ENCODE data around the gene ACAA1. TPM values are rescaled to one million over a fixed set of nuclear protein-coding genes. Genes with fewer than 3 reads are reported as not detected.

ACAA1 gene
- 68.7 and 71.6 TPM in 2 replicates for total RNA-seq

DNA sequence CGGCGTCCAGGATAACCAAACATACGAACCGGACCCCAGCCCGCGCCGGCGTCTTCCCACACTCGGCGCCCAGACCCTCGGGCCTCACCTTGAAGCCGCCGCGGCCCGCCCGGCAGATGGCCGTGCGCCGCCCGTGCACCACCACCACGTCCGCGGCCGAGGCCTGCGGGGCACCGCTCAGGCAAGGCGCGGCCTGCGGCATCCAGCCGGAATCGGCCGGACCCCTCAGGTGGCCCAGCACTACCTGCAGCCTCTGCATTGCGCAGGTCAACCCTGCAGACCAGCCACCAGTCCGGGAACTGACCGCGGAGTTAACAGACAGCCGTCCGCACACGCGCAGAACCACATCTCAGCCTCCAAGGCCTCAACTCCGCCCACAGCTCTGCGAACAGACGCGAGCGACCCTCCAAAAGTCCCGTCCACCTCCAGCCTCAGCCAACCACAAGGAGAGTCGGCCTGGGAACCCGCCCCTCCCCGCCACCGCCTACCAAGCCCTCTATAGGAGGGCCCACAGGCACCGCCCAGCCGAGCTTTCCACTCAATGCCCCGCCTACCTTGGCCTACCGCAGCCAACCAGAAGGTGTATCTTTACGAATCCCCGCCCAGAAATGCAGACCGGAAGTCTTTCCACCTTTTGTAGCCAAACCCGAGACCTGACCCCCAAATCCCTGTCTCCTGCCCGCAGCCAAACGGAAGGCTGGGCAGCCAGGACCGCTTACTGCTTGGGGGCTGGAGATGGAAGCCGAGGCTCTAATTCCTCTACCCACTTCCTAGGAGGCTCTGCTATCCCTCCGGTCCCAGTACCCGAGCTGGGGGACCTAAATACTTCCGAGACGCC, at the start of gene ACAA1:
ACAA1 (minus strand) TSS at position 351 of the 838 bp plus-strand sequence; CDS start at position 259, 92 bp downstream.
- Mint-ChIP-seq H3K27me3 (no peaks in the 10 kb centered on the region), H3K4me3 (peak within 1 kb of the TSS; percentile 90), H3K9me3 (no peaks in the 10 kb centered on the region), H3K4me1 (peaks cover 64% of the 10 kb centered on the region), H3K36me3 (ENCODE audit: low read depth) (peaks cover 42% of the 10 kb centered on the region), H3K27ac (peak within 1 kb of the TSS; percentile 99)
- peak; percentile 99 for DNase-seq
- intact Hi-C loops (cut with micrococcal nuclease): loop anchor here (1.0 to 5.0 kb wide), 8 partner anchors 14 to 1144 kb away; partner anchors contain the start of genes ACVR2B, EPM2AIP1, EXOG and MLH1

- Mint-ChIP-seq H3K27ac (no peak overlapping the region), H3K36me3 (ENCODE audit: low read depth) (peaks cover 26% of the 10 kb centered on the region), H3K4me1 (peaks cover 35% of the 10 kb centered on the region)
Measured at GRCh38 chr3:38177181-38177580, 40.3 kb upstream of the ACAA1 start.

DNA sequence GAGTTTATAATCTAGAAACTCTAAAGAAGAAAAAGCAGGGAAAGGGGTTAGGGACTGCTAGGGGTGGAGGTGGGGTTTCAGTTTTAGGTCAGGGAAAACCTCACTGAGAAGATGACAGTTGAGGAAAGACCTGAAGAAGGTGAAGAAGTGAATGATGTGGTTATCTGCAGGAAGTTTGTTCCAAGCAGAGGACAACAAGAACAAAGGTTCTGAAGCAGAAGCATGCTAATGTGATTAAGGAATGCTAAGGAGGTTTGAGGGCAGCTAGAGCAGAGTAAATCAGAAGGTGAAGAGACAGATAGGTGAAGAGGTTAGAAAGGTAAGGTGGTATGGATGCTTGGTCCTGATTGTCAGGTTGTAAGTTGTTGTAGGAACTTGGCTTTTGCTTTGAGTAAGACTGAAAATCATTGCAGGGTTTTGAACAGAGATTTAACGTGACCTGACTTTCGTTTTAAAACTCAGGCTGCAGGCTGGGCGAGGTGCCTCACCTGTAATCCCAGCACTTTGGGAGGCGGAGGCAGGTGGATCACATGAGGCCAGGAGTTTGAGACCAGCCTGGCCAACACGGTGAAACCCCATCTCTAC, 37.0 kb upstream of the ACAA1 start:
- DNase-seq: peak; percentile 61
- Mint-ChIP-seq H3K4me3 (peak overlapping the region; percentile 28), H3K4me1 (peaks cover 52% of the 10 kb centered on the region), H3K27me3 (no peaks in the 10 kb centered on the region), H3K36me3 (ENCODE audit: low read depth) (peaks cover 21% of the 10 kb centered on the region), H3K9me3 (no peaks in the 10 kb centered on the region), H3K27ac (no peak overlapping the region)
- intact Hi-C loops (cut with micrococcal nuclease): no loop called here

More at GRCh38 chr3:38177181-38177580, 40.3 kb upstream of the ACAA1 start:
- DNase-seq: peak; percentile 47
- H3K9me3 Mint-ChIP-seq: no peaks in the 10 kb centered on the region
- H3K4me3 Mint-ChIP-seq: no peak overlapping the region
- intact Hi-C loops (cut with micrococcal nuclease): no loop called here
- no peaks in the 10 kb centered on the region for H3K27me3 Mint-ChIP-seq

- intact Hi-C loops (cut with micrococcal nuclease): no loop called here
- no peak overlapping the region for H3K27ac Mint-ChIP-seq
Measured at GRCh38 chr3:38171622-38172021, 34.7 kb upstream of the ACAA1 start.

DNA sequence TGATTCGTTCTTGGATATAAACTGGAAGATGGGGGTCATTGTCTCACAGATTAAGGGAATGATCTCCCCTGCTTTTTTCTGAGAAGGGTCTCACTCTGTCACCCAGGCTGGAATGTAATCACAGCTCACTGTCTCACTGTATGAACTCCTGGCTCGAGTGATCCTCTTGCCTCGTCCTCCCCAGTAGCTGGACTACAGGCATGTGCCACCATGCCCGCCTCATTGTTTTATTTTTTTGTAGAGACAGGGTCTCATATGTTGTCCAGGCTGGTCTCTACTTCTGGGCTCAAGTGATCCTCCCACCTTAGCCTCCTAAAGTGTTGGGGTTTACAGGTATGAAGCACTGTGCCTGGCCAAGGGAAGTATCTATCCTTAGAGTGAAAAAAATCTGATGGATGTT, 33.8 kb upstream of the ACAA1 start:
- Mint-ChIP-seq H3K4me1 (peaks cover 71% of the 10 kb centered on the region), H3K27me3 (no peaks in the 10 kb centered on the region), H3K36me3 (ENCODE audit: low read depth) (peaks cover 31% of the 10 kb centered on the region), H3K27ac (no peak overlapping the region), H3K4me3 (no peak overlapping the region), H3K9me3 (no peaks in the 10 kb centered on the region)
- DNase-seq: no peak
- intact Hi-C loops (cut with micrococcal nuclease): no loop called here

More at GRCh38 chr3:38171622-38172021, 34.7 kb upstream of the ACAA1 start:
- peaks cover 68% of the 10 kb centered on the region for H3K4me1 Mint-ChIP-seq
- peaks cover 25% of the 10 kb centered on the region for H3K36me3 Mint-ChIP-seq (ENCODE audit: low read depth)
- no peak for DNase-seq
- no peaks in the 10 kb centered on the region for H3K27me3 Mint-ChIP-seq
- no peaks in the 10 kb centered on the region for H3K9me3 Mint-ChIP-seq
- H3K4me3 Mint-ChIP-seq: no peak overlapping the region

- no peaks in the 10 kb centered on the region for H3K27me3 Mint-ChIP-seq
- intact Hi-C loops (cut with micrococcal nuclease): loop anchor here (2.0 to 10.0 kb wide), 5 partner anchors 16 to 1236 kb away; partner anchors contain the start of genes ACVR2B and RPSA
- H3K27ac Mint-ChIP-seq: peak overlapping the region; percentile 71
- peaks cover 69% of the 10 kb centered on the region for H3K4me1 Mint-ChIP-seq
- H3K36me3 Mint-ChIP-seq (ENCODE audit: low read depth): peaks cover 30% of the 10 kb centered on the region
- no peaks in the 10 kb centered on the region for H3K9me3 Mint-ChIP-seq
- H3K4me3 Mint-ChIP-seq: peak overlapping the region; percentile 15
- DNase-seq: no peak
Measured at GRCh38 chr3:38169027-38169317, 32.0 kb upstream of the ACAA1 start.

GRCh38 chr3:38168151-38169026, 31.5 kb upstream of the ACAA1 start:
- H3K9me3 Mint-ChIP-seq: no peaks in the 10 kb centered on the region
- intact Hi-C loops (cut with micrococcal nuclease): loop anchor here (2.0 to 10.0 kb wide), 5 partner anchors 16 to 1236 kb away; partner anchors contain the start of genes ACVR2B and RPSA
- H3K4me3 Mint-ChIP-seq: peak overlapping the region; percentile 15
- peak overlapping the region; percentile 71 for H3K27ac Mint-ChIP-seq
- peaks cover 64% of the 10 kb centered on the region for H3K4me1 Mint-ChIP-seq
- no peaks in the 10 kb centered on the region for H3K27me3 Mint-ChIP-seq
- peak; percentile 34 for DNase-seq
- H3K36me3 Mint-ChIP-seq (ENCODE audit: low read depth): peaks cover 30% of the 10 kb centered on the region

DNA sequence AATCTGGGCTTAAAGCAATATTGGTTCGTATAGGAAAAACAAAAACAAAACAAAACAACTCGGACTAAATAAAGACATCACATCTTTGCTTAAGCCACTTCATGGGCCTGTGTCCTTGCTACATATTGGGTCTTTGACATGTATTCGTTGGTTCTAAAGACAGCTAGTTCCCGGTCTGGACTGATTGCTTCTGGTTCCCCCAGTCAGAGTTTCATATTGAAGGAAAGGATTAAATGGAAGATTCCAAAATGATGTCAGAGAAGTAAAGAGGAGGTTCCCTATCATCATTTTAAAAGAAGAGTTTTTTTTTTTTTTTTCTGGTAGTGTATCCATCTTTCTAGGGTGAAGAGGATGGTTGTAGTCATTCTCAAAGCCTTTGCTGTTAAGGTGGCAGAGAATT, 30.7 kb upstream of the ACAA1 start:
- Mint-ChIP-seq H3K9me3 (no peaks in the 10 kb centered on the region), H3K36me3 (ENCODE audit: low read depth) (peaks cover 30% of the 10 kb centered on the region), H3K27ac (peak overlapping the region; percentile 79), H3K27me3 (no peaks in the 10 kb centered on the region), H3K4me3 (peak overlapping the region; percentile 95), H3K4me1 (peaks cover 61% of the 10 kb centered on the region)
- peak; percentile 51 for DNase-seq
- intact Hi-C loops (cut with micrococcal nuclease): loop anchor here (5.0 to 10.0 kb wide), 4 partner anchors 90 to 1237 kb away; partner anchors contain the start of genes ACVR2B and RPSA

GRCh38 chr3:38165722-38166387, 28.9 kb upstream of the ACAA1 start:
- Mint-ChIP-seq H3K9me3 (no peaks in the 10 kb centered on the region), H3K36me3 (ENCODE audit: low read depth) (peaks cover 30% of the 10 kb centered on the region), H3K4me3 (peak overlapping the region; percentile 95), H3K27me3 (no peaks in the 10 kb centered on the region), H3K4me1 (peaks cover 51% of the 10 kb centered on the region), H3K27ac (peak overlapping the region; percentile 98)
- DNase-seq: no peak
- intact Hi-C loops (cut with micrococcal nuclease): loop anchor here (1.0 to 10.0 kb wide), 8 partner anchors 29 to 1239 kb away; partner anchors contain the start of genes ACAA1, ACVR2B, DLEC1 and RPSA

DNA sequence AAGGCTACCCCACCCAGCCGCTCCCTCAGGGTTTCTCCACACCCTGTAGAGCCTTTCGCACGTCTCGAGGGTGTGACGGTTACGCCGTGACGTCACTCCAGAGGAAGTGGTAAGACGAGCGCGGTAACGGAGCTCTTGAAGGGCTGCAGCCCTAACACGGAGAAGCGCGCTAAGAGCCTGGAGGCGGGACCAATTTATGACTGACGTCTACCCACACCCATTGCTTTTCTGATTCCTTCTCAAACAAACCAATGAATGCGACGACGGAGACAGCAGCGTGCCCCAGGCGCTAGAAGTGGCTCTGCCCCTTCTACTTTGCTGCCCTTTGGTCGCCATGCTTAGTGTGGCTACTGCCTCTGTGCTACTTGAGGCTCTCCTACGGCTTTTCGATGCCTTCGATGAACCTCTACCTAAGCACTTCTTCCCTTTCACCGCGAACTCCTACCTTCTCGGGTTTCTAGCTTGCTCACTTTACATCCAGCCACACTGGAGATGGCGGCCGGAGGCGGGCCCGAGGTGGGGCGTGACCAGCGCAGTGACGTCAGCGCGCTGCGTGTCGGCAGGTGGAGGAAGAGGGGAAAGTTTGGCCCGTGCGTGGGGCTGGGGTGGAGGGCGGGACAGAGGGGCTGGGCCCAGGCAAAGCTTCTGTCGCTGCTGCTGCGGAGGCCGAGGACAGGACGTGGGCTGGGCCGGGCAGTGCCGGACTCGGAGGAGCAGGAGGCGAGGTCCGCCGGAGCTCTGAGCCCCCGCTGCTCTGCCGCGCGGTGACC, 28.2 kb upstream of the ACAA1 start, which contains the start of gene OXSR1:
OXSR1 (plus strand) TSS at position 586 of the 770 bp plus-strand sequence. CDS start 340 bp downstream, outside the sequence.
- intact Hi-C loops (cut with micrococcal nuclease): loop anchor here (1.0 to 10.0 kb wide), 8 partner anchors 28 to 1240 kb away; partner anchors contain the start of genes ACAA1, ACVR2B, DLEC1 and RPSA
- H3K9me3 Mint-ChIP-seq: no peaks in the 10 kb centered on the region
- H3K27me3 Mint-ChIP-seq: no peaks in the 10 kb centered on the region
- peak within 1 kb of the TSS; percentile 98 for H3K27ac Mint-ChIP-seq
- H3K4me1 Mint-ChIP-seq: peaks cover 44% of the 10 kb centered on the region
- peak within 1 kb of the TSS; percentile 95 for H3K4me3 Mint-ChIP-seq
- DNase-seq: peak; percentile 99
- peaks cover 30% of the 10 kb centered on the region for H3K36me3 Mint-ChIP-seq (ENCODE audit: low read depth)

DNA sequence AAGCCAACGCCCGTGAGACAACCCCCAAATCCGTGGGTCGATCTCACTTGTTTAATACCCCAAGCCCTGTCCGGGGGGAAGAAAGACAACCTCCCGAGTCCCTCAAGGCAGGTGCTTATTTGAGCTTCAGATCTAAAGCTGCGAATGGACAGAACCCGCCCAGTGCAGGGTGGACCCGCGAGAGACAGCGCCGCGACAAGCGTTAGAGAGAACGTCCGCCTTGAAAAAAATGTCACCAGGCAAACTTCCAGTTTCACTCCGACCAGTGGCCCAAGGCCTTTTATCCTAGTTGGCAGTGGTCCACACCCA, 27.7 kb upstream of the ACAA1 start:
- Mint-ChIP-seq H3K36me3 (ENCODE audit: low read depth) (peaks cover 29% of the 10 kb centered on the region), H3K4me1 (peaks cover 42% of the 10 kb centered on the region), H3K4me3 (peak overlapping the region; percentile 95), H3K27me3 (no peaks in the 10 kb centered on the region), H3K9me3 (no peaks in the 10 kb centered on the region), H3K27ac (peak overlapping the region; percentile 98)
- no peak for DNase-seq
- intact Hi-C loops (cut with micrococcal nuclease): loop anchor here (2.0 to 10.0 kb wide), 4 partner anchors 40 to 1240 kb away; partner anchors contain the start of genes ACVR2B, DLEC1 and RPSA
